Effector memory CD4-positive, alpha-beta T cell (primary cell): ENCODE data around the gene TXN2.
"Not testable (repeated sequence)": the region's sequence is repeated elsewhere in the genome, so short reads cannot be mapped to it uniquely, and the experiment has no call there.

Experiments used
- DNase-seq, 3 donors: peaks; one replicate each; pipeline ENCODE4 v3.0.0-alpha.2; 2020
- H3K27ac ChIP-seq: 2 replicates; pipeline ENCODE4 v1.7.0; 2013; ENCODE audit warnings: mild to moderate bottlenecking, low read length, moderate library complexity; ENCODE audit not compliant: insufficient read depth, poor library complexity, severe bottlenecking
- H3K27me3 ChIP-seq: replicated peaks from 2 replicates; pipeline ENCODE4 v1.7.0; 2013; ENCODE audit warnings: mild to moderate bottlenecking, low read length; ENCODE audit not compliant: insufficient read depth, control insufficient read depth, poor library complexity, severe bottlenecking
- H3K36me3 ChIP-seq: 2 replicates; pipeline ENCODE4 v1.7.0; 2013; ENCODE audit warnings: mild to moderate bottlenecking, low read length, moderate library complexity; ENCODE audit not compliant: control insufficient read depth, insufficient read depth
- H3K4me1 ChIP-seq: 2 replicates; pipeline ENCODE4 v1.7.0; 2013; ENCODE audit warnings: low read length, mild to moderate bottlenecking; ENCODE audit not compliant: control insufficient read depth, insufficient read depth, poor library complexity, severe bottlenecking
- H3K4me3 ChIP-seq: 2 replicates; pipeline ENCODE4 v1.7.0; 2013; ENCODE audit warnings: low read length, low read depth, mild to moderate bottlenecking; ENCODE audit not compliant: insufficient read depth, poor library complexity, severe bottlenecking
- H3K9me3 ChIP-seq: 2 replicates; pipeline ENCODE4 v1.7.0; 2013; ENCODE audit warnings: mild to moderate bottlenecking, low read length, moderate library complexity; ENCODE audit not compliant: control insufficient read depth

The TXN2 gene

DNA sequence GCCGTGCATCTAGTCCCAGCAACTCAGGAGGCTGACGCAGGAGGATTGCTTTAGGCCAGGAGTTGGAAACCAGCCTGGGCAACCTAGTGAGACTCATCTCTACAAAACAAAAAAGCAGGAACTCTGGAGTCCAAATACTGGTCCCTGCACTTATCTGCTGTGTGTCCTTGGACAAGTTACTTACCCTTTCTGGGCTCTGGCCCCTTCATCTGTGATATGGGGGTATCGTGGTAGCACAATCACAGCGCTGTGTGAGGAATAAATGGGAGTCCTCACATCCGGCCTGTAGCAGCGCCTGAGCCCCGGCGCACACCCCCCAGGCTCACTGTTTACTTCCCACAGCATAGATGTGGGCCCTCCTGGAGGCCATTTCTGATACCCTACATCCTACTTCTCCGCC, 49.5 kb downstream of the TXN2 start:
- Histone ChIP-seq H3K9me3 (no peaks in the 10 kb centered on the region), H3K36me3 (no peaks in the 10 kb centered on the region), H3K27ac (no peak overlapping the region), H3K27me3 (no peaks in the 10 kb centered on the region), H3K4me1 (peaks cover 16% of the 10 kb centered on the region), H3K4me3 (no peak overlapping the region)
- no peak for DNase-seq

DNA sequence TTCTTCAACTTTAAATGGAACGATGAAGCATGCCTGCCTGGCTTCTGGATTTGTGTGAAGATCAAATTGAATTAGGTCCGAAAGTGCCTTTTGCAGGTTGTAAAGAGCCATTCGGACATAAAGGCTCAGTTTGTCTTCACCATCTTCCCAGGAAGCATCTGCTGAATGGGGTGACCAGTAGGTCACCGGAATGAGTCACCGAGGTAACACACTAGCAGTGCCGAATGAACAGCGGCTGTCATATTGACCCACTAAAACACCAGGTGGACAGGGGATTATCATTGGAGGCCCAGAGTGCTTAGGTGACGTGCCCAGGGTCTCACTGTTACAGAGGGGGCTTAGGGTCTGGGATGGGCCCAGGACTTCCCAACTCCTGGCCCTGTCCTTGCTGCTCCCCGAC, 50.6 kb downstream of the TXN2 start:
- H3K27ac ChIP-seq = no peak overlapping the region
- no peak overlapping the region for H3K4me3 ChIP-seq
- peaks cover 6% of the 10 kb centered on the region for H3K4me1 ChIP-seq
- H3K9me3 ChIP-seq = no peaks in the 10 kb centered on the region
- H3K36me3 ChIP-seq = no peaks in the 10 kb centered on the region
- DNase-seq = no peak
- H3K27me3 ChIP-seq = no peaks in the 10 kb centered on the region

DNA sequence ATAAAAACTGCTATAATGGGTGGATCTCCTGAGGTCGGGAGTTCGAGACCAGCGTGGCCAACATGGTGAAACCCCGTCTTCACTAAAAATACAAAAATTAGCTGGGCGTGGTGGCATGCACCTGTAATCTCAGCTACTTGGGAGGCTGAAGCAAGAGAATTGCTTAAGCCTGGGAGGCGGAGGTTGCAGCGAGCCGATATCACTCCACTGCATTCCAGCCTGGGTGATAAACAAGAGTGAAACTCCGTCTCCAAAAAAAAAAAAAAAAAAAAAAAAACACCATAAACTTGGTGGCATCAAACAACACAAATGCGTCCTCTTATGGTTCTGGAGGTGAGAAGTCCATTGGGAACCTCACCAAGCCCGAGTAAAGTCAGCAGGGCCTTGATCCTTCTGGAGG, 53.5 kb downstream of the TXN2 start:
- H3K4me1 ChIP-seq, H3K27ac ChIP-seq, H3K27me3 ChIP-seq, H3K9me3 ChIP-seq, H3K4me3 ChIP-seq, H3K36me3 ChIP-seq, DNase-seq: not testable (repeated sequence)

DNA sequence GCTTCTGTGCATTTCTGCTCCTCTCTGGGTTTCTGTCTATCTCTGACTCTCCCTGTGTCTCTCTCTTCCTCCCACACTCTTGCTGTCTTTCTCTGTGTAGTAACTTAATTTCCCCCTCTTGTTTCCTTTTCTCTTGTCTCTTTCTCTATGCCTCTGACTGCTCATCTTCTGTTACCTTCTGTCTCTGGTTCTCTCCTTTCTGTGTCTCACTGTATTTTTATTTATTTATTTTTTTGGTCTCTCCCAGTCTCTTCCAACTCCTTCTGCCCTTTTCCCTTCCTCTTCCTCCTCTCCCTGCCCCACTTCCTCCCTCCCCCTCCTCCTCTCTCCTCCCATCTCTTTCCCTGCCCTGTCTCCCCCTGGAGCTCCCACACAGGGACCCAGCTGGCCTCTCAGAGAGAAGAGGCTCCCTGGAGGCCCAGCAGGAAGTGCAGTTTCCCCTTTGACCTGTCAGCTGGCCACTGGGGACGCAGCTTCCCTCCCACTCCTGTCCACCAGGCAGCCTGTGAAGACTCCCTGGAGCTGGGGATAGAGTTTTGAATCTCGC, 55.4 kb downstream of the TXN2 start:
- DNase-seq = no peak
- Histone ChIP-seq H3K4me1 (no peaks in the 10 kb centered on the region), H3K27ac (no peak overlapping the region), H3K9me3 (no peaks in the 10 kb centered on the region), H3K36me3 (no peaks in the 10 kb centered on the region), H3K4me3 (no peak overlapping the region), H3K27me3 (no peaks in the 10 kb centered on the region)

DNA sequence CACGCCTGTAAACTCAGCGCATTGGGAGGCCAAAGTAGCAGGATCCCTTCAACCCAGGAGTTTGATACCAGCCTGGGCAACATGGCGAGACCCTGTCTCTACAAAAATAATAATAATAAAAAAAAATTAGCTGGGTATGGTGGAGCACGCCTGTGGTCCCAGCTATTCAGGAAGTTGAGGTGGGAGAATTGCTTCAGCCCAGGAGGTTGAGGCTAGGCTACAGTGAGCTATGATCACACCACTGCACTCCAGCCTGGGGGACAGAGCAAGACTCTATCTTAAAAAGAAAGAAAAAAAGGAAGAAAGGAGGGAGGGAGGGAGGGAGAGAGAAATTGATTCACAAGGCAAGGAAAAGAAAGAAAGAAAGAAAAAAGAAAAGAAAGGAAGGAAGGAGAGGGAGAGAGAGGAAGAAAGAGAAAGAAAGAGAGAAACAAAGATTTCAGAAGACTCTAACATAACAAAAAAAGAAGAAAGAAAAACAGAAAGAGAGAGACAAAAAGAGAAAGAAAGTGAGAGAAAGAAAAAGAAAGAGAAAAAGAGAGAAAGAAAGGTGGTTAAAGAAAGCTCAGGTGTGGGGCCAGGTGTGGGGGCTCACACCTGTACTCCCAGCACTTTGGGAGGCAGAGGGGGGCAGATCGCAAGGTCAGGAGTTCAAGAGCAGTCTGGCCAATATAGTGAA, 56.4 kb downstream of the TXN2 start:
- Histone ChIP-seq H3K9me3 (no peaks in the 10 kb centered on the region), H3K27me3 (no peaks in the 10 kb centered on the region), H3K4me3 (no peak overlapping the region), H3K4me1 (no peaks in the 10 kb centered on the region), H3K27ac (no peak overlapping the region), H3K36me3 (no peaks in the 10 kb centered on the region)
- no peak for DNase-seq

DNA sequence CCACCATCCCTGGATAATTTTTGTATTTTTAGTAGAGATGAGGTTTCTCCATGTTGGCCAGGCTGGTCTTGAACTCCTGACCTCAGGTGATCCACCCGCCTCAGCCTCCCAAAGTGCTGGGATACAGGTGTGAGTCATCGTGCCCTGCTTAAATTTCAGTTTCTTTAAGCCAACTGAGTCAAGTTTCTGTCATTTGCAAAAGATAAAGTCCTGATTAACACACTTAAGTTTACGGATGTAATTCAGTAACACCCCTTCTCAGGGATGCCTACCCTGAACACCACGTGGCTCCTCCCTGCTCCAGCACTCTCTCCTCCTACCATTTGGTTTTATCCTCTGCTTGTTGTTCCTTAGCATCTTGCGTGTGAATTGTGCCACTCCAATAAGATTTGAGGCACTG, 57.0 kb downstream of the TXN2 start:
- H3K4me1 ChIP-seq, DNase-seq, H3K36me3 ChIP-seq, H3K9me3 ChIP-seq, H3K4me3 ChIP-seq, H3K27me3 ChIP-seq, H3K27ac ChIP-seq: not testable (repeated sequence)

DNA sequence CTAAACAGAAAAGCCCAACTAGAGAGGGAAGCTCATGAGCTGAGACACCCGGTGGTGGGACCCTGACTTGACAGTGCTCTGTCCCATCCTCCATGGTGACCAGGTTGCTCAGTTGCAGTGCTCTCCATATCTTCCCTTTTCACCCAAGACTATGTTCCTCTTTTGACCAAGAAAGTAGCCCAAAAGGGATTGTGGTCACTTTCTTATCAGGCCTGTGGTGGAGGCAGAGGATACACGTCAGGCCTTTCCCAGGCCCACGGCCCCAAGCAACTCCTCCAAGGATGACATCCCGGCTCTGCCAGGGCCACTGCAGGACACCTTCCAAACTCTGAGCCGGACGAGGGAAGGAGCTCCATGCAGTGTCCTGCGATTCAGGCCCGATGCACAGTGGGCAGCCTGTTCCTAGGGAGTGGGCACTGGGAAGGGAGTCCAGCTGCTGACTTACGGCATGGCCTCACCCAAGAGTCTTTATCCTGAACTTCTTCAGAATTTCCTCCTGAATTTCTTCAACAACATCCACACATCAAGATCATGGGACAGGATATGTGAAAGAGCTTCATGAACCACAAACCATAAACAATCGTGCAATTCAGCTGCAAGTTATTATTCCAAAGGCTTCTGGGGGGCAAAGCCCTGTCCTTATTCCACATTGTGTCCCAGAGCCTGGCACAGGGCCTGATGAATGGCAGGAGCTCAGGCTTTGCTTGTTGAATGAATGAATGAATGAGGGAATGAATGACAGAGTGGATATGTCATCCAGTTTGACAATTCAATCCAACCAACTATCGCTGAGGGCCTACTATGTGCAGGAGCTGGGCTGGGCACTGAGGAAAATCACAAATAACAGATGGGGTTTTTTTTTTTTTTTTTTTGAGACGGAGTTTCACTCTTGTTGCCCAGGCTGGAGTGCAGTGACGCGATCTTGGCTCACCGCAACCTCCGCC, 57.7 kb downstream of the TXN2 start:
- no peak overlapping the region for H3K27ac ChIP-seq
- no peak for DNase-seq

DNA sequence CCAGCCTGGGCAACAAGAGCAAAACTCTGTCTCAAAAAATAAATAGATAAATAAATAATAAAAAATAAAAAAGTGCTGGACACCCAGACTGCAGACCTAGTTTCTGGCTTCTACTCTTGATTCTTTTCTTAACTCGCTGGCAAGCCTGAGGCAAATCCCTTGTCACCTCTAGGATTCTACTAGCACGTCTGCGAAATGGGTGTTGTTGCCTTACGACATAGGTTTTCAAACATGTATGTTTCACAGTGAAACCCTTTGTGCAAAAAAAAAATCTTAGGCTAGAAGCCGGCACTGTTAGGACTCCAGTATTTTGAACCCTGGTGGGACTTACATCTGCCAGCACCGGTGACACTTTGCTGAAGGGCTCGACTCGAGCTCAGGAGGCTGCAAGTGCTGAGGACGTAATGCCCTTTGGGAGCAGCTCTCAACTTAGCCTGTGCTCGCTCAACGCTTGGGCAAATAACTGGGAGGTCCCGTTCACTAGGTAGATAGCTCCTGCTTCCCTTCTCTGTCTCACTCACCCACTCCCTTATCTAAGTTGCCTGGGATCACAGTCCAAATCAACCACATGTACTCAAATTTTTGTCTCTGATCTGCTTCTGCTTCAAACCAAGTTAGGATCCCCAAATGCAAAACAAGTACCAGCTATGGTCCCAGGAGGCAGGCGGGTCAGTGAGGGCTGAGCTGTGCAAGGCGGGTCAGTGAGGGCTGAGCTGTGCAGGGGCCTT, 59.0 kb downstream of the TXN2 start:
- Histone ChIP-seq H3K27ac (no peak overlapping the region), H3K27me3 (no peaks in the 10 kb centered on the region), H3K9me3 (no peaks in the 10 kb centered on the region), H3K4me1 (peaks cover 5% of the 10 kb centered on the region), H3K36me3 (no peaks in the 10 kb centered on the region), H3K4me3 (no peak overlapping the region)
- DNase-seq = no peak

More for the DNA sequence above, 57.7 kb downstream of the TXN2 start:
- no peaks in the 10 kb centered on the region for H3K9me3 ChIP-seq
- H3K4me1 ChIP-seq = peaks cover 5% of the 10 kb centered on the region
- no peak overlapping the region for H3K4me3 ChIP-seq
- H3K27me3 ChIP-seq = no peaks in the 10 kb centered on the region
- H3K36me3 ChIP-seq = no peaks in the 10 kb centered on the region

DNA sequence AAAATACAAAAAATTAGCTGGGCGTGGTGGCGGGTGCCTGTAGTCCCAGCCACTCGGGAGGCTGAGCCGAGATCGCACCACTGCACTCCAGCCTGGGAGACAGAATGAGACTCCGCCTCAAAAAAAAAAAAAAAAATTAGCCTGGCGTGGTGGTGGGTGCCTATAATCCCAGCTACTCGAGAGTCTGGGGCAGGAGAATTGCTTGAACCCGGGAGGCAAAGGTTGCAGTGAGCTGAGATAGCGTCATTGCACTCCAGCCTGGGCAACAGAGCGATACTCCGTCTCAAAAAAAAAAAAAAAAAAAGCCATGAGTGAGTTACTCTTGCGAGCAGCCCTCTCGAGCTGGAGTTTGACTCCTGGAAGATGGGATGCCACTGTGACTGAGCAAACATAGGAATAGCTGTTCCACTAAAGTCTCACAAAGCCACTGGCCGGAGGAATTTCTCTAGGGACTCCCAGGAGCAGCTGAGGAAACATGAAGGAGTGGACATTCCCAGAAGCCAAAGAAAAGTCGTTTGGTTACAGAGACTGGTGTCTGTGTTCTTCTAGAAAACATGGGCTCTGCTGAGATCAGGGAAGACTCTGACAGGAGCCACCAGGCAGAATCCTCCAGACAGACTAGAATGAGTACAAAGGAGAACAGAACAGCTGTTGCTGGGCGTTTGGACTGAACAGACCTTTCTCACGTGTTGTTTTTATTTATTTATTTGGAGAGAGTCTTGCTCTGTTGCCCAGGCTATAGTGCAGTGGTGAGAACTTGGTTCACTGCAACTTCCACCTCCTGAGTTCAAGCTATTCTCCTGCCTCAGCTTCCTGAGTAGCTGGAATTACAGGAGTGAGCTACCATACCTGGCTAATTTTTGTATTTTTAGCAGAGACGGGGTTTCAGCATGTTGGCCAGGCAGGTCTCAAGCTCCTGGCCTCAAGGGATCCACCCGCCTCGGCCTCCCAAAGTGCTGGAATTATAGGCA, 61.2 kb downstream of the TXN2 start:
- DNase-seq = no peak
- Histone ChIP-seq H3K9me3 (no peaks in the 10 kb centered on the region), H3K4me3 (no peak overlapping the region), H3K4me1 (peaks cover 5% of the 10 kb centered on the region), H3K36me3 (no peaks in the 10 kb centered on the region), H3K27me3 (no peaks in the 10 kb centered on the region), H3K27ac (no peak overlapping the region)
